Endometrial microvascular endothelial cells (primary cell): ENCODE data around the gene SAPCD1. TPM values are rescaled to one million over a fixed set of nuclear protein-coding genes. Genes with fewer than 3 reads are reported as not detected.

Experiments
- in situ Hi-C: cut with HindIII; loops from 2 replicates; pipeline ENCODE4 v1.10.0; 2017; ENCODE audit warnings: low sequenced_read_pairs, low pct_unique_long_range_greater_than_20kb; ENCODE audit errors: inconsistent ontology term
- total RNA-seq: library from RNA; depleted of rRNA; stranded (reverse); fragments of >200 nt; gene quantifications from one replicate; pipeline ENCODE4 v1.2.3, GENCODE V29; 2015; ENCODE audit errors: inconsistent ontology term

Gene SAPCD1
- total RNA-seq, 1 donor from 2014 or later: not detected

DNA sequence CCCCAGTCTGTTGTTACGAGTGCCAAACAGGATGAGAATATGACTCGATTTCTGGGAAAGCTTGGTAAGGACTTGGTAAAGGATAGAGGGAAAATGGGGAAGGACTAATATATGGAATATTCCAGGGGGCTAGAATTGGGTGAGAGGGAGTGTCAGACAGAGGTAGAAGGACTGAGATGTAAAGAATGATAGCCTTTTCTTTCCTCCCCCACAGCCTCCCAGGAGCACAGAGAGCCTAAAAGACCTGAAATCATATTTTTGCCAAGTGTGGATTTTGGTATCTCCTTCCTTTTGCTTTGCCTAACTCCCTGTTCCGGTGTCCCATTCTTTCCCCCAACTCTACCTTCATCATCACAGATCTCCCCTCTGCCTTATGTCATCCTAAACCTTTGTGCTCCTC lies 19.6 kb upstream of the SAPCD1 start:
- in situ Hi-C loops: no loop called here

DNA sequence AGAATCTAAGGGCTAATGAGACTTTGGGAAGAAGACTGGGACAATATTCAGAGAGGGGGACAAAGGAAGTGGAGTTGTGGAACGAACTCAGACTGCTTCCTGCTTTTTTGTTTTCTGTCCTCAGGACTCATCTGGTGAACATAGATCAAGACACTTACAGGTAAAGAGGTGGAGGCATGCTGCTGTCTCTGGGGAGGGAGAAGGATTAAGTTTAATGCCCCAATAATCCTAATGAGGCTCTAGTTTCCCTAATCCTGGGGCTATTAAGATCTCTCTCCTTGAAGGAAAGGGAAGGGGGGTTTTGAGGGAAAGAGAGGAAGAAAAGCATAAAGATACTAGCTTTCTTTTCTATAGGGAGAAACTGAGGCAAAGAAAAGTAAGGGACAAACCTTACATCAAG lies 18.0 kb upstream of the SAPCD1 start:
- in situ Hi-C loops: no loop called here

DNA sequence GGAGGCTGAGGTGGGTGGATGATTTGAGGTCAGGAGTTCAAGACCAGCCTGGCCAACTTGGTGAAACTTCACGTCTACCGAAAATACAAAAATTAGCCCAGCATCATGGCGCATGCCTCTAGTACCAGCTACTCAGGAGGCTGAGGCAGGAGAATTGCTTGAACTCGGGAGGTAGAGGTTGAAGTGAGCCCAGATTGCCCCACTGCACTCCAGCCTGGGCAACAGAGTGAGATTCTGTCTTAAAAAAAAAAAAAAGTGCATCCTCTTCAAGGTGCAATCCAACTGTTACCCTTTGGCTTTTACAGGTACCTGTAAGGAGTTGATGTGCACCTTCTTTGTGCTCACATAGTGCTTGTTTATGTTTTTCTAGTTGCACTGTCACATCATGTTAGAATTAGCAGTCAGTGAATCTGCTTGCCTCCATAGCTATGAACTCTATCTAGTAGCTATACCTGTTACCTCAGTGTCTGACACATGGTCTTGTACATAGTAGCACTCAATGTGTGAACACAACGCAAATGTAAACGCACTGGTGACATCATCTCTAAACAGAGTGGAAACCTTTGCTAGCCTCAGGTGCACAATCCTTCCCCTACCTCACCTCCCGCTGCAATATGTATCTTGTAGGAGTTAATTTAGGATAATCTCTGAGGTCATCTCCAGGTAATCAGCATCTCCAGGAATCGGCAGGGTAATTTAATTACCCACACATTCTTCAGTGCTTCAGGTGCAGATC lies 13.0 kb upstream of the SAPCD1 start:
- in situ Hi-C loops: no loop called here

DNA sequence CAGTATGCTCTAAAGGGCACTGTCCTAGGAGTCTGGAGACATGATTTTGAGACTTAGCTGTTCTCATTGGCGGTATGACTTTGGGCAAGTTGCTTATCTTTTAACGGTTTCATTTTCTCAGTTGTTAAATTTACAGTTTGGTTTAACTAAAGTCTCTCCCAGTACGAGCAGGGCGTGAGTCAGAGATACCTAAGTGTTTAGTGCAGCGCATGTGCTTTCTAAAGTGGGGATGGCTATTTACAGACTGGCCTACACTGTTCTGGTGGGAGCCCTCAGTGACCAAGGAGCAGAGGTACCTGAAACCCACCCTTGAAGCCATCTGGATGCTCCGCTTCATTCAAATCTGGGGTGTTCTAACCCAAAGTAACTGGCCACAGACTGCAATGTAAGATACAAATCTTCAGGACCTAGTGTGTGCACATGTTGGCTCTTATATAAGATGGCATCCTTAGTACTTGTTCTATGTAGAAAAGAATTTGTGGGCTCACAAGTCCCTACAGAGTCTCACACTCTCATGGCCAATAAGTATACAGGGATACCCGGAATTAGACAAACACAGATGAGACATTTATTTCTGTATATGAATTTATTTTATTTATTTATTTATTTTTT lies 11.9 kb upstream of the SAPCD1 start:
- in situ Hi-C loops: no loop called here

DNA sequence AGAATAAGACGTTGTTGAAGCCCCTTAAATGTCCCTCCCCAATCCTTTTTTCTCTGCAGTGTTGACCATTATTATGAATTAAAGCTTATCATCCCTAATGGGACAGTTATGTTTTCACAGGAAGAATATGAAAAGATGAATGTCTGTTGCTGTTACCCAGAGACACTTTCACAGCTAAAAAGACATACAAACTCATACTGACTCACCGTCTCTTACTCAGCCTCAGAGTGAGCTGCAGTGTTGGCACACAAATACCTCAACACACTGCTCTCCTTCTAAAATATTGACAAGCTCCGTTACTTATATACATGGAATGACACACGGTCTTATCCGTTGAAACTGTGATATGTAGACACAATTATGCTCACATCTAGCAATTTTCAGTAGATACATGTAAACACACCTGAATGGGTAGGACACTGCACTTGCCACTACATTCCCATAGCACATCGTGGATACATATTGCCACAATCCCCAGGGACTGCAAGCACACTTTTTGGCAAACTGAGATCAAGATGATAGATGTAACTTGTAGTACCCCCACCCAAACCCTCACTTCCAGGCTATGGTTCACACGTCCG lies 9.6 kb upstream of the SAPCD1 start:
- in situ Hi-C loops: no loop called here

DNA sequence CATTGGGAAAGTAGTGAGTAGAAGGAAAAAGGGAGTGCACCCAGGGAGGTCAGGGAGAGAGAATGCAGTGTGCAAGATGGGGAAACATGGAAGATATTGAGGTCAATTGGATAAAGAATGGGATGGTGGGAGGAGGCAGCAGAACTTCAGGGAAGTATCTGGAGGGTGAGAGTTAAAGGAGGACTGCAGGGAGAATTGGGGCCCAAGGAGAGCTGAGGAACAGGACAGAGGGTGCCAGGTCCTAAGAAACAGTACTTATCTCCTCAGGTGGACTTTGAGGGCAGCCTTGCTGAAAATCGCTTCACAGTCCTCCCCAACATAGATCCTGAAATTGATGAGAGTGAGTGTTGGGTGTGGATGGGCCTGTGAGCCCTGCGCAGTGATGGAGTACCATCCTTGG lies 4.2 kb upstream of the SAPCD1 start:
- in situ Hi-C loops: no loop called here

DNA sequence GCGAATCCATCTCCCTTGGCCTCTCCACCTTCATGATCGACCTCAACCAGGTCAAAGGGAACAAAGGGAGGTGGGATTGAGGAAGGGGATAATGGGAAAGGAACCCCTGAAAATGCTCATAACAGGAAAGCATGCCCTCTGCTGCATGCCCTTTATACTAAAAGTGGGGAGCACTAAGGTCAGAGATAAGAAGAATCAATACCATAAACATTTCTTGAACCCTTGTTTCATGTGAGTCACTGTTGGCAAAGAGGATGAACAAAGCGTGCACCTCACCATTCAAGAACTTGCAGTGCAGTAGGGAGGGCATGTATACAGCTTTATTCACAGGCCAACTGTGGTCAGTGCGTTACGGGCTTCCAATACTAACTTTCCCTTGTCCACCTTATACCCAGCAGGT lies 1.7 kb upstream of the SAPCD1 start:
- in situ Hi-C loops: no loop called here

DNA sequence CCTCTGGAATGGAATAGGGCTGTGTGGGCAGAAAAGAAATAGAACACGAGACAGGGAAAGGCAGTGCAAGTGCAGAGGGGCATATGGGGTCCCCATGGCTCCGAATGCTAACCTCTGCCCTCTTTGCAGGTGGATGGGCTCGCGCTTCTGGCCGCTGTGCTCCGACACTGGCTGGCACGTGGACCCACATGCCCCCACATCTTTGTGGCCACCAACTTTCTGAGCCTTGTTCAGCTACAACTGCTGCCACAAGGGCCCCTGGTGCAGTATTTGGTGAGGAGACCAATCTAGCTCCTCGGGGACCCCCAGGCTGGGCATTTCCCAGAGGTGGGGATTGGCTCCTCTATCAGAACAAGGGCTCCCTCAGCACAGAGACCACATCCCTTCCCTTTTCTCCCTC lies 1.1 kb upstream of the SAPCD1 start:
- in situ Hi-C loops: no loop called here

DNA sequence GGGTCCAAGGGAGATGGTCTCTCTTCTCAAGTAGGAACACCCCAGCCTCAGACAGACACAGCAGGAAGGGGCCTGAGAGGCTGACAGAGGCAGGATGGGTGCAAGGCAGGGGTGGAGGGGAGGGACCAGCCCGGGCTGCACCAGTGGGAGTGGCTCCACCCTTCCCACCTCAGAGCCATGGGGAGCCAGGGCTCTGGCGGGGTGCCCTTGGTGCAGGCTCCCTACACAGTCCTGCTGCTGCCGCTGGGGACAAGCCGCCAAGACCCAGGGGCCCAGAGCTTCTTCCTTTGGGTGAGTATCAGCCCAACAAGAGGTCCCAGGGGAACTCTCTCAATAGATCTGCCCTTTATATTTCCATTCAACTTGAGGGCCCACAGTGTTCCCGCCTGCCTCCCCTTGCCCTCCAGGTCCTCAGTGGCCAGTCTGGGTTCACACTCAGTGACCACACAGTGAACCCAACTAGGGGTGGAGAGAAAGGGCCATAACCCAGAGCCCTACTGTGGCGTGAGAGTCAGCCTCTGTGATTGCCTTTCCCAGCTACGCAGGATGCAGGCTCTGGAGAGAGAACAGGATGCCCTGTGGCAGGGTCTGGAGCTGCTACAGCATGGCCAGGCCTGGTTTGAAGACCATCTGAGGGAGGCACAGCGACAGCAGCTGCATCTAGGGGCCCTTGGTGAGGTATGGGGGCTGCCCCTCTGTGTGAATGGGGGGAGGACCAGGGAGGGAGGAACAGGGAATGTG lies 592 bp downstream of the SAPCD1 start:
- in situ Hi-C loops: no loop called here

DNA sequence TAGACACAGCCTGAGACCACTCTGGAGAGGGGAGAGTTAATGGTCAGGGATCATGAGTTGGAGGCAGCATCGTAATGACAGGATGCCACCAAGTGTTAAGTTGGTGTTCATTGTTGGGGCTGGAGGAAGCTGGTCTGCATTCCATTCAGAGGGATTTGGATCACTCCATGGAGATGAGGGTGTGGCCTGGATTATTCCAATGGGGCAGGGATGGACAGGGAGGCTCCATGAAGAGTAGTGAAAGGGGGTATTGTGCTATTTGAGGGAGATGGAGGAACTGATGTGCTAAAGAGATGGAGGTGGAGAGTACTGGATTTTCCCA lies 1.1 kb downstream of the SAPCD1 start:
- in situ Hi-C loops: no loop called here

DNA sequence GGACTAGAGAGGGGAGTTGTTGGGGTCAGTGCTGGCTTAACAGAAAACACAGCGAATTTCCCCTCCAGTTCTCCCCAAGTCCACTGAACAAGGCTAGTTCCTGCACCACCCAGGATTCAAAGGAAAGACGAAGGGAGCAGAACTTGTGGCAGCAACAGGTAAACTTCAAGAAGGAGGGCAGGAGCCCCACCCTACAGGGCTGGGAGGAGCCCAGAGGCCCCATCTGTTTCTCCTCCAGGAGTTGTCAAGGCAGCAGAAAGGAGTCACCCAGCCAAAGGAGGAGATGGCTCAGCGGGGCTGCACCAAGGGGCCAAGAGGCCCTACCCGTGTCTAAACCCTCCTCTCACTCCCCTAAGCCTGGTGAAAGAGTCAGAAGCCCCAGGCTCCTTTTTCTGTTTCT lies 1.7 kb downstream of the SAPCD1 start:
- in situ Hi-C loops: no loop called here

DNA sequence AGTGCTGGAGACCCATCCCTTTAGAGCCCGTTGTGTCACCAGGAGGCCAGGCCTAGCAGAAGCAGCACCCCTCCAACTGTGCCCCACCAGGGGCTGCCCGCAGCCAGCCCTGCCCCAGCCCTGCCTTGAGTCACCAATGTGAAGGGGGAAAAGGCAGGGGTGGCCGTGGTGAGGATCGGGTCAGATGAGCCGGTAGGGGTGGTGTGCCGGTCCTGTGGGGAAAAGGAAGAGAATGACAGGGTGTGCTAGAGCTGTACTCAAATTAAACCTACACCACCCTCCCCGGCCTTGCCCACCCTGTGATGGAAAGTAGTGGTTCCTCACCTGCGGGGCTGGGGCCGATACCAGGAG lies 3.1 kb downstream of the SAPCD1 start:
- in situ Hi-C loops: no loop called here

DNA sequence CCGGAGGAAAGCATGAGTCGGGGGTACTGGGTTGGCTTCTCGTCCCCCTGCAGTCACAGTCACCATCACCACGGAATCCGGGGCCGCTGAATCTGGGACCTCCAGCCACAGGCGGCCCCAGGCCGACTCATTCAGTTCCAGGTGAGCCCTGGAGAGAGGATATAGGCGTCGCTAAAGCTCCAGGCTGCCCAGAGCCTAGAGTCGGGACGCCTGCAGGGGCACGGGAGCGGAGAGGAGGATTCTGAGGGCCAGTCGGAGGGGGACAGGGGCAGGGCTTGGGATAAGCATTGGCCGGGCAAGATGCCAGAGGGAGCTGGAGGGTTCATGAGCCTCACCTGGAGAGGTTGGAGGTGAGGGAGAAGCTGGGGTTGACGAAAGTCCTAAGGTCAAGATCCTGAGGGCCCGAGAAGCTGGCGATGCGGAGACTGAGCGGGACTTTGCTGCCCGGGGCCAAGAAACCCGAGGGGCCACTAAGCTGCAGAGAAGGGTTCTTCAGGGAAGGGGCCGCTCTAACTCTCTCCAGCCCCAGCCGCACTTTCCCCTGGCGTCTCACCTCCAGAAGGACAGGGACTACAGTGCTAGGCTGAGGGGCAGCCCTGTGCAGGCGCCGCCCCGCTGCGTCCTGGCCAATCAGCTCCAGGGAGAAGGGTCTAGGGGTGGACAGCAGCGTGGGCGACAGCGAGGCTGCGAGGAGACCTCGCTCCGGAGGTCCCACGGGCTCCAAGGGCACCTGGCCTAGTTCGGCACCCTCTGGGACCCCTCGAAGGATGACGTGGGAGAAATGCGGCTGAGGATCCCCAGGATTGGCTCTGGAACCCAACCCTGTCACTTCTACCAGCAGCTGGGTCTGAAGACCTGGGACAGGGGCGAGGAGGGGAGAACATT lies 3.7 kb downstream of the SAPCD1 start:
- in situ Hi-C loops: no loop called here

DNA sequence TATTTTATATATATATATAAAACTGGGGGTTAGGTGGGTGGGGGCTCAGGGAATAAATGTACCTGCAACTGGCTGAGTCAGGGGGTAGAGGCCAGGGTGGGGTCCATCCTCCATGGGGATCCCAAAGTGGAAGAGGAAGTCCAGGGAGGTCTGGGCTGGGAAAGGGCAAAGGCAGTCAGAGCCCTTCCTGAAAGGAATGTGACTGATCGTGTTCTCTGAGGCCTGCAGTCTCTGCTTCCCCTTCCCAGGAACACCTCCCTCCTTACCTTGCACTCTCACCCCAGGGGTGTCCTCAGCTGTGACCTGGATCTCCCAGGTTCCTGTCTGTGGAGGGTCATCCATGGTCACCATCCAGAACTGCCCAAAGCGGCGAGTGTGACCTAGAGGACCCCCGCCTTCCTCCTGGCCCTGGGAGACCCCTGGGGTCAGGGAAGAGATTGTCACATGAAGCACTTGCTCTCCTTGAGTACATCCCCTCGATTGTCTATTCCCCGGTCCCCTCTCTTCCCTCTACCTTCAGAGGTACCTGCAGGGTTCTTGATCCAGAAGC lies 4.7 kb downstream of the SAPCD1 start:
- in situ Hi-C loops: no loop called here

DNA sequence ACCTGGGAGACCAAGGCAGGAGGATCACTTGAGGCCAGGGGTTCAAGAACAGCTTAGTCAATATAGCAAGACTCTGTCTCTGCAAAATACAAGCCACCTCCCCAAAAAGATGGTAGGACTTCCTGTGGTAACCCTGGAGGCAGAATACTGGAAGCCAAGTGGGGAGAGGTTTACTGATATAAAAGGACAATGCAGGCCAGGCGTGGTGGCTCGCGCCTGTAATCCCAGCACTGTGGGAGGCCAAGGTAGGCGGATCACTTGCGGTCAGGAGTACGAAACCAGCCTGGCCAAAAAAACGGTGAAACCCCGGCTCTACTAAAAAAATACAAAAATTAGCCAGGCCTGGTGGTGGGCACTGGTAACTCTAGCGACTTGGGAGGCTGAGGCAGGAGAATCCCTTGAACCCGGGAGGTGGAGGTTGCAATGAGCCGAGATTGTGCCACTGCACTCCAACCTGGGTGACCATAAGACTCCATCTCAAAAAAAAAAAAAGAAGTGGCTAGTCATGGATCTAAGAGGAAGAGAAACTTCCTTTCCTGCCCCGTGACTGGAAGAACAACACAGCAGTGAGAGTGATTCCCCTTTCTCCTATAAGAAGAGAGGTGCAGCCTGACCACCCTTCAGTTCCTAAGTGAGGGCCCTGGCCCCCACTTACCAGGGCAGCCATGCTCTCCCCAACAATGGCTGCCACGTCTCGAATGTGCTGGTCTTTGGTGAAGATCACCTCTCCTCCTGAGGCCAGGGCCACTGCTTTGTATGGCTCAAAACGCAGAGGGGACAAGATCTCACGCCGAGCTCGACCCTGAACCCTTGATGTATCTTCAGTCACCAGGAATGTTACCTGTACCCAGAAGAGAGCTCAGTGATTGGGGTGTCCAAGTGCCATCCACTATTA lies 6.2 kb downstream of the SAPCD1 start:
- in situ Hi-C loops: no loop called here

DNA sequence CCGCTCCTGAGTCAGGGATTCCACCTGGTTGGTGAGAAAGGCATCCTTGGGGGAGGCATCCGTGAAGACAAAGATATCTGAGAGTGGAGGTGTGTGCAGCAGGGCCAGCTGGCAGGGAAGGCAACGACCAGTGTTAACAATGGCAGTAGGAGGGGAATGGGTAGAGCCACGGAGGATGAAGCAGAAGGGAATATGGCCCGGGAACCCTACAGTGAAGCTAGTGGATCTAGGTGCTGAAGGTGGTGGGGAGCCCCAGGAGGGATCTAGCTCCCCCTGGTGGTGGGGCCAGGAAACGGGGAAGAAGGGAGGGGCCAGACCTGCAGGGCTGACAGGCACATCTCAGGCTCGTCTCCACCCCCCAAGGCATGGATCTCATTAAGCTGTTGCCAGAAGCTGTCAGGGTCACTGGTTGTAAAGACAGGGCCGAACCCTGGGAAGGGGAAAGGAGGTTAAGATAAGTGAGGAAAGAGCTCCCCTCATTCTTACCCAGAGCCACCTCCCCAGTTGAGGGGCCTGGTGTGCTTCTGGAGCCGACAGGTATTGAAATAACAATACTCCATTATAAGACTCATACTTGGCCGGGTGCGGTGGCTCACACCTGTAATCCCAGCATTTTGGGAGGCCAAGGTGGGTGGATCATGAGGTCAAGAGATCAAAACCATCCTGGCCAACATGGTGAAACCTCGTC lies 7.4 kb downstream of the SAPCD1 start:
- in situ Hi-C loops: no loop called here

DNA sequence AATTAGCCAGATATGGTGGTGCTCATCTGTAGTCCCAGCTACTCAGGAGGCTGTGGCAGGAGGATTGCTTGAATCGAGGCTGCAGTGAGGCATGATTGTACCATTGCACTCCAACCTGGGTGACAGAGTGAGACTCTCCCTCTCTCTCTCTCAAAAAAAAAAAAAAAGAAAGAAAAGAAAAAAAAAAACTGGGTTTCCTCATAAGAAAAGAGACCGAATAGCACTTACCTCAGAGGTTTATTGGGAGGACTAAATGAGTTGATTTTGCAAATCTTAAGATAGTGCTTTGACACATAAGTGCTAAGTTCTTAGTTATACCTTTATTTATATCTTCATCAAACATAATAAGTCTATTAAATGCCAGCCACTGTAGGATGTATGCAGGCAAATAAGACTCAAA lies 8.4 kb downstream of the SAPCD1 start:
- in situ Hi-C loops: no loop called here

DNA sequence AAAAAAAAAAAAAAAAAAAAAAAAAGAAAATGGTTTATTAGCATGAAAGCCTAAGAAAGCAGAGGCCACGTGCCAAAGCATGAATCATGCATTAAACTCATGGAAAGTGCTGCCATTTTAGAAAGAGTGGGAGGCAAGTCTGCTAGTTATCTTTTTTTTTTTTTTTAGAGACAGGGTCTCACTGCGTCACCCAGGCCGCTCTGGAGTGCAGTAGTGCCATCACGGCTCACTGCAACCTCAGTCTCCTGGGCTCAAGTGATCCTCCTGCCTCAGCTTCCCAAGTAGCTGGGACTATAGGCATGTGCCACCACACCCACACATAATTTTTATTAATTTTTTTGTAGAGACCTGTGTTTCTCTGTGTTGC lies 9.5 kb downstream of the SAPCD1 start:
- in situ Hi-C loops: no loop called here
